ENCODE data around the gene RAB11A.

The RAB11A gene

DNA sequence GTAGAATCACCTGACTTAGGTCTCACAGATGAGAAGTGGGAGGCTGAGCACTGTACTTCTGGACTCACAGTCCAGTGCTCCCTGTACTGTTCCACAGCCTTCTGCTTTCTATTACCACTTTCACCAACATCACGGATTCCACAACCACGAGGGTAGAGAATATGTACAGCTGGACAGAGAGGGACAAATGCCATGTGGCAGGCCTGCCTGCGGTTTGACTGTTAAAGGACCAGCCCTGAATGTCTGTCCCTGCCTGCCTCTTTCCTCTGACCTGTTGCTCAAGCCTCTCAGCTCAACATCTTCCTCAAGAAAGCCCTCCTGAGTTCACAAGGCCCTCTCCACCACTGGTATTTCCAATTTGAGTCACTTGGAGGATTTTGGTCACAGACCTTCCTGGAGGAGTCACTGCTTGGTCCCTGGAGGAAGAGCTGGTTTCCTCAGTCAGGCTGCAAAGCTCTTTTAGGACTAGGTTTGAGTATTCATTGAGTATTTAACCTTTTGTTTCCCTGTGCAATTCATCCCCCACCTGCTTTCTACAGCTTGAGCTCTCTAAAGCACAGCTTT, 49.1 kb downstream of the RAB11A start:
- DNase-seq: no peak

DNA sequence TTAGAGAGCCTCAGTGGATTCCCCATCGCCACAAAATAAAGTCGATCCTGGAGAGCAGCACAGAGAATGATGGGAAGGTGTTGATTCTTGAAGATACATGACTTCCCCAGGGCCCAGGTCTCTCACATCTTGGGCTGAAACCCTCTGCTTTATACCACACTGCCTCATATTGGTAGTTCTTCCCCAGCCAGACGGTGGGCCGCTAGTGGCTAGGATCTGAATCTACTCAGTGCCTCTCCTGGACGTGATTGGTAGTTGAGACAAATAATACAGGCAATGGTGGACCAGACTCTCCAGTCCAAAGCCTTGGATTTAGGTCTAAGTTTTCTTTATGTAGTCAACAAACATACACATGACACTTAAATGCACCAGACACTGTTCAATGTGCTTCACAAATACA, 49.7 kb downstream of the RAB11A start:
- DNase-seq: no peak

DNA sequence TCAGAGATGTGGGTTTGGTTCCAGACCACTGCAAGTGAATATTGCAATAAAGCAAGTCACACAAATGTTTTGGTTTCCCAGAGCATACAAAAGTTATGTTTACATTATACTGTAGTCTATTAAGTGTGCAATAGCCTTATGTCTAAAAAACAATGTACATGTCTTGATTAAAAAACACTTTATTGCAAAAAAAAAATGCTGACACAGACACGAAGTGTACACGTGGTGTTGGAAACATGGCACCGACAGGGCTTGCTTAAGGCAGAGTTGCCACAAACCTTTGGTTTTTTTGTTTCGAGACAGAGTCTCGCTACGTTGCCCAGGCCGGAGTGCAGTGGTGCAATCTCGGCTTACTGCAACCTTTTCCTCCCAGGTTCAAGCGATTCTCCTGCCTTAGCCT, 50.1 kb downstream of the RAB11A start:
- DNase-seq: no peak

DNA sequence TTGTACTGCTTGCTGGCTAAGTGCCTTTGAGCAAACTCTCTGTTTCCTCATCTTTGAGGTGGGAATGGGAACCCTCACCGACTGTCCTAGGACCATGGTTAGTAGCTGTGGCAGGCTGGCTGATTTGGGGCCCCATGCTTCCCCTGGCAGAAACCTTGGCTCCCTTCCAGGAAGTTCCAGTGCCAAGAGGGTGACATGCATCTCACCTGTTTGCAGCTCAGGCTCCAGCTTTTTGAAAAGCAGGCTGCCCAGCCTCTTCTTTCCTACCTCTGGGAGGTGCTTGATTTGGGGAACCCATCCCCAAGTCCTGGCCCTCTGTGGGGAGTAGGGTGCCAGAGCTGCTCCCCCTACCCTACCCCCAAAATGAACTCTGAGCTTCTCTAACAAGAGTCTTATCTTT, 50.8 kb downstream of the RAB11A start:
- DNase-seq: no peak

DNA sequence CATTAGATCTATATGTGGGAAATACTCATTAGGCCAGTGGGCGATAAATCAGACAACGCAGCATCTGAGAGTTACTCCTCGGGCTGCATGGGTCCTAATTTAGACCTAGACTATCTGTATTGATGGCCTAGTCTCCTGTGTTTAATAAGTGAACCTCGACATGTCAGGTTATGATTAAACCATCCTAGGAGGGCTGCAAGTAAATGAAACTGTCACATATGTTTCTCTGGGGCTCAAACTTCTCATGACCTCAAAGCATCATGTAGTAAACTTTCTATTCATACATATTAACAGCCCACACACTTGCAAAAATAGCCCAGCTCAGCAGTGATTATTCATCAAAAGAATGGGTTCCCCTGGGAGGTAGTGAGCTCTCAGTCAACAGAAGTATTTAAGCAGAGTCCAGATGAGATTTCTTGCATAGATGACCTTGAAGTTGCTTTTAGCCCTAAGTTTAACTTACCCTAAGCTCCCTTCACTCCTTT, 51.6 kb downstream of the RAB11A start:
- no peak for DNase-seq

DNA sequence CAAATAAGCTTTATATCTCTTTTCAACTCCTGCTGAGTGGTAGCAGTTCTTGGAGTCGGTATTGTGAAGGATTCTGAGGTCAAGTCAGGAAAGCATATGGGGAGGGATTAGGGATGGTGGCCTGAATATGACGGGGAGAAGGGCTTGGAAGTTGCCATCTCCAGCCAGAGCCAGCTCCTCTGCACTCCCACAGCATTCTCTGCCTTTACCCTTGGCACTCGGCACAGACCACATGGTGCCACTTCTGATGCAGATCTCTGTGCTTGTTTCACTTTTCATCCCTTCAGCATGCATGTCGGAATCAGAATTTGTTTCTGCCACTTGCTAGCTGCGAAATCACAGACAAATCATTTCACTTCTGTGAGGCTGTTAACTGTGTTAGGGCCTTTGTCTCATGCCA, 52.5 kb downstream of the RAB11A start:
- DNase-seq: no peak

DNA sequence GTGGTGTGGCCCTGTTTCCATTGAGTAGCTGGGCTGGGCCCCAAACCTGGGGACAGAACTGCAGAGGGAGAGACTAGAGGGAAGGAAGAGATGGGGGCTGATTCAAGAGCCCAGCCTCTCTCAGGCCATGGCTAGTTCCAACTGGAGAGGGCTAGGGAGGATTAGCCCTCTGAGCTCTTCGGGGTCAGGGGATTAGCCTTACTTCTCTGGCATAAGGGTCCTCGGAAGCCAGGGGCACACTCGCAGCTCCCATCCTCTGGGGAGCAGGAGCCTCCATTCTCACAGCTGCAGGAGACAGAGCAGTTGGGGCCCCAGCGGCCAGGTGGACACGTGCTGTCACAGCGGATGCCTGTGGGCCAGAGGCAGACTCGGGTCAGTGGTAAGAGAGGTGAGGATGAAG, 53.3 kb downstream of the RAB11A start:
- DNase-seq: no peak

DNA sequence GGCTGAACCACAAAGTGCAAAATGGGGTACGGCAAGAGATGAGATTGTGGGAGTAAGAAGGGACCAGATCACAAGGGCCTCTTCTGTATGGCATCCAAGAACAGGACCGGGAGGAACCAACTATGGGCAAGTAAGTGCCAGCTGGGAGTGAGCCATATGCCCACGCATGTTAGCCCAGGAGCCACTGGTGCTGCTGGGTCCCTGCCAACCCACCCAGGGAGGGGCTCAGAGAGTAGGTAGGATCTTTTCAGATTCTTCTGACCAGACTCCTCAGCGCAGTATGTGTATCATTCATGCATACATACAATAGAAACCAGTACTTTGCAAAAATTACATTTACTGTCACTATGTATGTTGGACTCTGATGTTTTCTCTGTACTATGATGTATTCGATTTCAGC, 54.0 kb downstream of the RAB11A start:
- DNase-seq: no peak

DNA sequence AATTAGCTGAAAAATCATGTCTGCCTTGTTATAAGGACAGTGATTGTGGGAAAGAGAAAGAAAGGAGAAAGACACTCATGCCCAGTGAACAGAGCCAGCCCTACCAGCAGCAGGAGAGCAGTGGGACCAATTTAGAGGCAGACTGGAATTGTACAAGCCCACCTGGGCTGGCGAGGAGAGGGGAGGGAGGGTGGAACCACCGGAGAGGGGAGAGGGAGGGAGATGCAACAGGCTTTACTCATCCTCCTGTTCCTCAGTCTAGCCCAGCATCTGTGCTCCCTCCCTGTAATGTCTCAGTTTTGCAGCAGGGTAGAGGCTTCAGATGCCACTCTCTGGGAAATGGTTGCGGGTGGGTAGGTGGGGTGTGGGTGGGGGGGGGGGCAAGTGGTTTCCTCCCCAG, 54.7 kb downstream of the RAB11A start:
- no peak for DNase-seq

DNA sequence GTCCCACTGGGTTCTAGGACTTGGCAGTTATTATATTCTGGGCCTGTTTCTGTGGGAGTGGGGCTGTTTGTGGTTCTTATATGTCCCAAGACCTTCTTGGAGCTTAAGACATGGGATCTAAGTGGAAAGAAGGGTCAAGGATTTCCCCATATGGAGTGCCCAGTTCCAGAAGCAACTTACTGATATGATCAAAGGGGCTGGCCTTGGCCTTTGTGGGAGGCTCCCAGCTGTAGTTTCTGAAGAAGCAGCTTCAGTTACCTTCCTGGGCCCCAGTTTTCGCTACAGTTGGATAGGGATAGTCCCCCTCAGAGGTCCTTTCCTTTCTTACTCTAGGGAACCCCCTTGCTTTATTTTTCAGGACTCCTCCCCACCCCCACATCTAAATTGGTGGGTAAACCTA, 56.0 kb downstream of the RAB11A start:
- no peak for DNase-seq

DNA sequence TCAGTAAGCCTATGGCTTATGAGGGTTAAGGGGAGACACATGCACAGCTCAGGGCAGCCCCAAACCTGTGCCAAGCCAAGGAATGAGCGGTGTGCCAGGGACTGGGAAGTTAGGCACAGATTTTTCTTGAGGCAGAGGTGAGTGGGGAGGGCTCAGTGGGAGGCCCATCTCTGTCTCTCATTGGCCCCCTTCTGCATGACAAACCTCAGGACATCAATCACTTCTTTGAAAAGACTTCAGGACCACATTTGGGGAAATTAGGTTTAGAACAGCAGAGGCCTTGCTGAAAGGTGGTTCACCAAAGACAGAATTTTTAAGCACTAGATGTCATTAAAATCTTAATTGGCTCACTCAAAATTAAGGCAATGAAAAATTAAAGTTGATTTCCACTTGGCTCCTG, 57.2 kb downstream of the RAB11A start:
- no peak for DNase-seq

DNA sequence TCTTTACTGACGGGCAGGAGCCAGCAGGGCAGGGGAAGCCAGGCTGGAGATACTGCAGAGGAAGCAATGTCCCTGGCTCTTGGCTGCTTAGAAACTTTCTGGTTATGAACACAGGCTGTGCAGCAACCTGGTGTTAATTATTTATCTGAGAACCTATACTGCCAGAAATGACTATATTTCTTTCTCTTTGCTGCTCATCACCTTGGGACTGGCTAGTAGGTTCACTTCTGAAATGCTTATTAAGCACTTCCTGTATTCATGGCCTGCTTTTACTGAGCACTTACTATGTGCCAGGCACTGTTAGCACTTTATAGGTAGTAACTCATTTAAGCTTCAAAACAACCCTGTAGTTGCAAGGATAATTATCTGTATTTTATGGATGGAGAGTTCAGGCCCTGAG, 57.6 kb downstream of the RAB11A start:
- DNase-seq: no peak

DNA sequence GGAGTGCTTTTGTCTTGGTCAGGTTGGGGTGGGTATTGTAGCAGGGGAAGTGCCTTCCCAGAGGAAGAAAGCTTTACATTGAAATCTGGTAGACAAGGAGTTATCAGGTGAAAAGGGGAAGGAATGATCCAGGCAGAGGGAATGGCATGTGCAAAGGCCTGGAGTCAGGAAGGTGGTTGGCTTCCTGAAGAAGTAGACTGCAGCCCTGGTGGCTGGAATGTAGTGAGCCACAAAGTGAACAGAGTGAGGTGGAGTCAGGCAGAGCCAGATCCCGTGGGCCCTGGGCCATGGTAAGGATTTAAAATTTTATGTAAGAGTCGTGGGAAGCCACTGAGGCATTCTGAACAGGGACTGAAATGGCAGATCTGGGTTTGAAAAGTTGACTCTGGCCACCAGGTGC, 58.3 kb downstream of the RAB11A start:
- DNase-seq: no peak

DNA sequence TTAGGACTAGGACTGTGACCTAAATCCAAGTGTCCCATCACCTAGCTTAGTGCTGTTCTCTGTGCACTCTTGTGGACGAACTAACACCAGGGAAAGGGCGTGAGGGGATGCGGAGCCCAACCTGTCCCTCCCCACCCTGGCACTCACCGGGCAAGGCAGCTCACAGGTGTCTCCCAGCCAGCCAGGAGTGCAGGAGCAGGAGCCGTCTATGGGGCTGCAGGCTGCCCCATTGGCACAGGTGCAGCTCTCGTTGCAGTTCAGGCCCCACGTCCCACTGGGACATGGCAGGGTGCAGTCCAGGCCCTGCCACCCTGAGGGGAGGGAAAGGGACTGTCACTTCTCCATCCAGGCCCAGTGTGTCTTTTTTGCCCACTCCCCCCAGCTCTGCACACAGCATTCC, 60.3 kb downstream of the RAB11A start:
- DNase-seq: no peak

DNA sequence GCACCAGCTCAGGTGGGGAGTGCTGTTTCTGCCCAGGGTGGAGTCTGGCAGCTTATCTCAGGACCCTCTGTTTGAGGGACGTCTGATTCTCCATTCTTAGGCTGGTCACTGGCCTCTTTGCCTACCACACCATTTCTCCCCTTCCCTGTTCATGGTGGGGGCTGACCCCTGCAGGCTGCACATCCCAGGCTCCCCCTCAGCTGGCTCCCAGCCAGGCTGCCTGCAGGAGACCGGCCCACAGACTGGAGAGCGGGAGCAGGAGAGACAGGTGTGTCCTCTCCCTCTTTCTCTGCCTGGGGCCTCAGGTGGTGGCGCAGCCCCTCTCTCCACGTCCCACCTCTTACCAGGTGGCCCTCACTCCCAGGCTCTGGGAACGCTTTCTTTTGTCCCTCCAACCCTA, 60.8 kb downstream of the RAB11A start:
- DNase-seq: no peak

DNA sequence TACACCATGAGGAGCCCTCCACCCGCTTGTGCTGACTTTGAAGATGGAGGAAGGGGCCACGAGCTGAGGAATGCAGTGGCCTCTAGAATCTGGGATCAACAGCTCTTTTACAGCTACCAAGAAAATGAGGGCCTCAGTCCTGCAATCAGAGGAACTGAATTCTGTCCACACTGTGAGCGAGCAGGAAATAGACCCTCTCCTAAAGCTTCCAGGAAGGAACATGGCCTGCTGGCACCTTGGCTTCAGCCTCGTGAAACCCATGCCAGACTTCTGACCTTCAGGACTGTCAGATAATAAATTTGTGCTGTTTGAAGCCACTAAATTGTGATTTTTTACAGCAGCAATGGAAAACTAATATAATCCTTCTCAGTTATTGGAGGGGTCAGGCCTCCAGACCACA, 61.9 kb downstream of the RAB11A start:
- no peak for DNase-seq

DNA sequence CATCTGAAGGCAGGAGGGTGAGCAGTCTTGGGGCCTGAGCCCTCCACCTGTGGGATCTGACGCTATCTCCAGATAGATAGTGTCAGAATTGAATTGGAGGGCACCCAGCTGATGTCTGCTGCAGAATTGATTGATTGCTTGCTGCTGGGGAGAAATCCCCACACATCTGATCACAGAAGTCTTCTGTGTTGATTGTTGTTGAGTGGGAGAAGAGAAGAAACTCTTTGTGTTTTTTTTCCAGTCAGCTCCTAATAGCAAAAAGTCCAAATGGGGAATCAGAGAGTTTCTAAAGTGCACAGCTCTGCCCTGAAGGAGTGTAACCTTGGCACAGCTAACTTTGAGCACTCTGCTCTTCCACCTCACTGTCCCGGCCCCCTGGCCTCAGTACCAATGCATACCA, 66.1 kb downstream of the RAB11A start:
- no peak for DNase-seq

DNA sequence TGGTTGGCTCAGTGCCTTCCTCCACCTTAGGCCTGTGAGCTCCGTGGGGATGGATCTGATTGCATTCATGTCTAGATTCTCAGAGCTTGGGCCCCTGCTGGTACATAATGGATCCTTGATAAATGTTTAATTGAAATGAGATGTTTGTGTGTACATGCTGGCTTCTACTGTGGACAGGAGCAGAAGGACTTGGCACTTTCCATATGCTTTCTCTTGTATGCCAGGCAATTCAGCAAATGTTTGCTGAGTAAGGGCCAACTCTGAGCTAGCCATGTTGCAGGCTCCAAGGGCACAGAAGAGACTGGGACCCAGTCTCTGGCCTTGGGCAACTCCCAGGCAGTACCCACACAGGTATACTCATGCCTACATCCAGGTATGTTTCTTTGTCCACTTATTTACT, 67.0 kb downstream of the RAB11A start:
- no peak for DNase-seq

DNA sequence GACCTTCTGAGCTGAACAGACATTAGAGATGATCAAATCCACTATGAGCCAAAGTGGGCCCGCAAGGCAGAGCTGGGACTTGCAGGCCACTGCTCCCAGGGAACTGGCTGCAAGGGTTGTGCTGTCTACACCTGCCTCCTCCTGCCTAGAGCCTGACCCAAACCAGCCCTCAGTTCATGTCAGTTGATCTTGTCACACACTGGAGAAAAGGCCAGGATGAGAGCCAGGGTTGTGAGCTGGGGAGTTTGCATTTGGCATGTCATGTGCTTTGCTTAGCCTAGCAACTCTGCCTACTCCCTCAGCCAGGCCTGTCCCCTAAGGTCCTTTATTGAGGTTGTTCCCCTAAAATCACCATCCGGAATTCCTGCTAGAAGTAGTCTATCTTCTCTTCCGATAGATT, 67.8 kb downstream of the RAB11A start:
- DNase-seq: no peak

DNA sequence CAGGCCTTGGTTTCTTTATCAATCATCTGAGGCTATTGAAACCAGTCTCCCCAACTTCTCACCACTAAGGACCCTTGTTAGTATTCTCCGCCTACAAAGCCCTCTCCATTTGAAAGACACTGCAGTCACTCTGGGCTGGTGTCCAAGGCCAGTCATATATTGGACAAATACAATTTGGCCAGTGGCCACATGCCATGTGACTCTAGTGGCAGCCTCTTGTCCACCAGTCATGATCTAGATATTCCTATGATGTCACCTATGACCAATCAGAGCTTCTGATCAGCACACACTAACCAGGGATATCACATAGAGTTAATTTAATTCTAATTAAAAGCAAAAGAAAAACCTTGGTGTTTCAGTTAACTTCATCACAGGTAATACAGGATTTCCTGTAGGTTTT, 68.2 kb downstream of the RAB11A start:
- DNase-seq: no peak

DNA sequence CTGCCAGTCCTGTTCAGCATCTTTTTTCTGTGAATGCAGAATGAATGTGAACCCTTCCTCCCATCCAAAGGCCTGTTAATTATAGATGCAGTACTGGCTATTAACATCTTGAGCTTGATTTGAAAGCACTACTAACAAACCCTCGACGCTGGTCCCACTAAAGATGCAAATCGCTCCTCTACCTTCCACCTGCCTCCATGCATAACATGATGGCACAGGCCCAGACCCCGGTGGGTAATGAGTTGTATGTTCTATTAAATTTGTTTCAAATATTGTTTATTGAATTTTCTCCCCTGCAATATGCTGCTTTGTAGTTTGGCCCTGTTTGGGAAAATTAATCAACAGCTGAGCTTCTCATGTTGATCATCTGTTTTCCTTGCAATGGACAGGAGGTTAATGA, 69.3 kb downstream of the RAB11A start:
- DNase-seq: peak; percentile 23

DNA sequence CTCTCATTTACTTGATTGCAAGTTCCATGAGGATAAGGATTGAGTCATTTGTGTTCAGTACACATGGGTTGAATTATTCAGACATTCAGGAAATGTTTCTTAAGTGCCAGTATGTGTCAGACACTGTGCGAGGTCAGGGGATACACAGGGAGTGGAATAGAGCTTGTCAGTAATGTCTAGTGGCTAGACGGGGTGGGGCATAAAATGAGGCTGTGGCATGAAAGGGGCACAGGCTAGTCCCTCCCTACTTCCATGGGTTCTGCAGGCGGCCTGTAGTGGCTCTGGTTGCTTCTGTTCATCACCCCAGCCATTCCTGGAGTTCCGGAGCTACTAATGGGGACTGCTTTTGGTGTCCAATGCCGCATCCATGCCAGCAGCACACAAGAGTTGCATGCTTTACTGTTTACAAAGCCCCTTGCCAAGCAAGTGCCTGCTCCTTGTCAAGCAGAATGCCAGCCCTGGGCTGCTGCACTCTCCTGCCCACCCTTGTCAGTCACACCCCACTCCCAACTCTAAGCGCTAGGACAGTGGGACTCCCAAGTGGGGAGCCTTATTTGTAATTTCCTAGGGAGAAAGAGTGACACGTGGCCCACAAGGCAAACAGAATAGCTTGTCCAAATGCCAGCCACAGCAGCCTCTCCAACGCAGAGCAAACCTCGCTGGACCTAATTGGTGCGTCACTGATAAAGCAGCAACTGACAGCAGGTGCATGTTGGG, 70.8 kb downstream of the RAB11A start:
- no peak for DNase-seq

DNA sequence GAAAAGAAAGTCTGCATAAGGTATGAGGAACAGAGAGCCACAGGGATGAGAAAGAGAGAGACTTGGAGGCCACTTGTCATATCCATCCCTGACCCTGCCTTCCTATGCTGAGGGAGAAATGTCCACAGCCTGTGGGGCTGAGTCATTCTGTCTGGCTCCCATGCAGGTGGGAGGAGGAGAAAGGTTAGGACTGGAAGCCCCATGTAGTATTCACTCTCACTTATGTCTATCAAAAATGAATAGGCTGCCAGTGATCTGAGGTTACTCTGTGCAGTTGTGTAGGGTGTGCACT, 71.3 kb downstream of the RAB11A start:
- DNase-seq: no peak
